ENCODE results near the gene PYROXD2.

PYROXD2 gene

DNA sequence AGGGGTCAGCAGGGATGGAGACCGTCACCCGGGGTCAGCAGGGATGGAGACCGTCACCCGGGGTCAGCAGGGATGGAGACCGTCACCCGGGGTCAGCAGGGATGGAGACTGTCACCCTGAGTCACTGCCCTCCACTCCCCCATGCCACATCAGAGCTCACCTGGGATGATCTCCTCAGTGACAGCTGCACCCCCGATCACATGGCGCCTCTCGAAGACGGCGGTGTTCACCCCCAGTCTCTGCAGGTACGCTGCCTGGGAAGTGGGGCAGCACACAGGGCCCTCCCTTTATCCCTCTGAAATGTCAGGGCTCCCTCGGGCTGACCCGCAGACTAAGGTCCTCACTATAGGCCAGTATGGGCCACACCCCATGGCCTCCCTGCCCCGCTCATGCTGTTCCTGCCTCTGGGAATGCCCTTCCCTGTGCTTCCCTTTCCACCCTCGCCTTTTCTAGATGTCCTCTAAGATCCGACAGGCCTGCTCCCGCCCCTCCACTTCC, 7.2 kb downstream of the PYROXD2 start:
- no peak overlapping the region for H3K4me3 ChIP-seq (ENCODE audit: low read depth, low read length)
- DNase-seq (ENCODE audit: low read depth), result no peak
- no peak for TF ChIP-seq CTCF (conservative IDR thresholded peaks at IDR 0.05; ENCODE audit: low read depth, low read length)

- no peak for TF ChIP-seq CTCF (conservative IDR thresholded peaks at IDR 0.05; ENCODE audit: low read depth, low read length)
- no peak for DNase-seq (ENCODE audit: low read depth)
- no peak overlapping the region for H3K4me3 ChIP-seq (ENCODE audit: low read depth, low read length)
Observed at GRCh38 chr10:98407017-98407743, 7.8 kb downstream of the PYROXD2 start.

DNA sequence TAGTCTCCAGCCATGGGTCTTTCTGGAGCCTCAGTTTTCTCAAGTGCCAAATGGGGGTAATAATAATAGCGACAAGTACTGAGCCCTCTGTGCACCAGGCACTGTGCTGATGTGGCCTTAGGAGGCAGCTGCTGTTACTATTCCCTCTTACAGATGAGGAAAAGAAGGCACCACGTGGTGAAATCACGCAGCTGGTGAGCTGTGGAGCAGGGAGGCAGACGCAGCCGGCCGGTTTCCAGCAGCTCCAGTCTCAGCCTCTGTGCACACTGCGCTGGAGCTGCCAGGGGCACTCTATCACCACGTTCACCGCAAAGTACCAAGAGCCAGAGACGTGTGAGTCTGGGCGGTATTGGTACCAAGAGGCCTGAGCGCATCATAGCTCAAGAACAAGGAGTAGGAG, 9.6 kb downstream of the PYROXD2 start:
- no peak for TF ChIP-seq CTCF (conservative IDR thresholded peaks at IDR 0.05; ENCODE audit: low read depth, low read length)
- no peak for DNase-seq (ENCODE audit: low read depth)

GRCh38 chr10:98404571-98405359, 10.2 kb downstream of the PYROXD2 start:
- DNase-seq (ENCODE audit: low read depth), result peak; percentile 56
- no peak overlapping the region for H3K4me3 ChIP-seq (ENCODE audit: low read depth, low read length)
- no peak for TF ChIP-seq CTCF (conservative IDR thresholded peaks at IDR 0.05; ENCODE audit: low read depth, low read length)

More for the DNA sequence above, 9.6 kb downstream of the PYROXD2 start:
- no peak overlapping the region for H3K4me3 ChIP-seq (ENCODE audit: low read depth, low read length)

- TF ChIP-seq CTCF (conservative IDR thresholded peaks at IDR 0.05; ENCODE audit: low read depth, low read length), result no peak
- DNase-seq (ENCODE audit: low read depth), result no peak
- no peak overlapping the region for H3K4me3 ChIP-seq (ENCODE audit: low read depth, low read length)
Observed at GRCh38 chr10:98403812-98404504, 11.0 kb downstream of the PYROXD2 start.

DNA sequence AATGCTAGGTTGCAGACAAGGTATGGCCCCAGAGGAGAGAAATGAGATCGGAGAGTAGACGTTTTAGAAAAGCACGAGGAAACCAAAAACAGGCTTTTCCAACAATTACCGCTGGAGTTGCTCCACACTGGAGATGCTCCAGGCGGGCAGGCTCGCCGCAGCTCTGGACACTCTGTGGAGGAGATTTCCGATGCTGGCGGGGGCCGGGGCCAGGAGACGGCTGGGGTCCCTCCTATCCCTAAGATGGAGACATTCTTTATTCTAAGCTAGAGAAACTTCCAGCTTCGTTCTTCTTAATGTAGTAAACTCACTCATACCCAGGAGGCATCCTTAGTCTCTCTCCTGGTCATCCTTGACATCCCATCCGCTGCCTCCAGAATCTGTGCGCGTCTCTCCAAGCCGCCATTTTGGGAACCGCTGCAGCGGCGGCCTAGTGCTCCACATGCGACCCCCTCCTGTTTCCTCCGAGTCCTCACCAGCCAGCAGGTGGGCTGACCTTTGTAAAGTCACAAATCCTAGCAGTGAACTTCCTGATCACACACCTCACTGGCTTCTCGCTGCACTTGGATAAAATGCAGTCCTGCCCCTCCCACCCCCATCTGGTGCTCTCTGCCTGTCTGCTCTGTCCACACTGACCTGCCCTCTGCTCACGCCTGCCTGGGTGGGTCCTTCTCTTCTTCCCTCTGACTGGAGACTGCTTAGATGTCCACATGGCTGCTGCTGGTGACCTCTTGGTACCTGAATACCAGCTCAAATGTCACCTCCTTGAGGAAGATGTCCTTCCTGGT, 11.9 kb downstream of the PYROXD2 start:
- TF ChIP-seq CTCF (conservative IDR thresholded peaks at IDR 0.05; ENCODE audit: low read depth, low read length), result no peak
- no peak overlapping the region for H3K4me3 ChIP-seq (ENCODE audit: low read depth, low read length)
- DNase-seq (ENCODE audit: low read depth), result no peak

Data from choroid plexus epithelial cell (primary cell).